Fibroblast of lung (primary cell): ENCODE data around the gene RAD18. TPM values are rescaled to one million over a fixed set of nuclear protein-coding genes. Genes with fewer than 3 reads are reported as not detected.

Experiments used
- DNase-seq, 2 donors: peaks; one replicate each; pipeline versions ENCODE4 v3.0.0 to v3.0.0-alpha.2; 2010; ENCODE audit warnings: low read depth in 2 of 2
- H2AFZ ChIP-seq: 2 replicates; pipeline ENCODE4 v1.5.1; 2012; ENCODE audit warnings: low read length, control low read depth, inconsistent platforms
- H3K27ac ChIP-seq: 2 replicates; pipeline ENCODE4 v1.5.1; 2011; ENCODE audit warnings: low read length, control low read depth; ENCODE audit not compliant: insufficient read depth
- H3K27me3 ChIP-seq: 2 replicates; pipeline ENCODE4 v1.5.1; 2011; ENCODE audit warnings: mild to moderate bottlenecking, low read length; ENCODE audit not compliant: control insufficient read depth, insufficient read depth
- H3K36me3 ChIP-seq: 2 replicates; pipeline ENCODE4 v1.5.1; 2011; ENCODE audit warnings: low read length; ENCODE audit not compliant: control insufficient read depth, insufficient read depth
- H3K4me1 ChIP-seq: 2 replicates; pipeline ENCODE4 v1.5.1; 2011; ENCODE audit warnings: low read length; ENCODE audit not compliant: control insufficient read depth, insufficient read depth; ENCODE audit errors: extremely low read depth
- H3K4me2 ChIP-seq: 2 replicates; pipeline ENCODE4 v1.5.1; 2011; ENCODE audit warnings: low read length, control low read depth; ENCODE audit not compliant: insufficient read depth; ENCODE audit errors: extremely low read depth
- H3K4me3 ChIP-seq, 4 experiments: fragments of 200-600 bp in 1 of 4; sonication (generic) in 1 of 4; replicated peaks in 1 of 4; 2 replicates each; pipeline ENCODE4 v1.5.1; 2011 to 2016; ENCODE audit warnings: low read length in 4 of 4, low read depth in 3 of 4, mild to moderate bottlenecking in 3 of 4, control low read depth in 2 of 4, inconsistent platforms in 1 of 4, mixed read lengths in 1 of 4; ENCODE audit not compliant: insufficient read depth in 1 of 4; ENCODE audit errors: control extremely low read depth in 1 of 4
- H3K79me2 ChIP-seq: 2 replicates; pipeline ENCODE4 v1.5.1; 2012; ENCODE audit warnings: mild to moderate bottlenecking, low read length, inconsistent platforms; ENCODE audit not compliant: control insufficient read depth, insufficient read depth
- H3K9ac ChIP-seq: 2 replicates; pipeline ENCODE4 v1.5.1; 2011; ENCODE audit warnings: mild to moderate bottlenecking, low read length, control low read depth; ENCODE audit not compliant: insufficient read depth
- H3K9me3 ChIP-seq: 2 replicates; pipeline ENCODE4 v1.5.1; 2012; ENCODE audit warnings: low read depth, low read length; ENCODE audit not compliant: control insufficient read depth, insufficient read depth
- H4K20me1 ChIP-seq: 2 replicates; pipeline ENCODE4 v1.5.1; 2011; ENCODE audit warnings: low read length; ENCODE audit not compliant: control insufficient read depth, insufficient read depth; ENCODE audit errors: extremely low read depth
- EZH2 ChIP-seq: IDR thresholded peaks from 2 replicates; pipeline ENCODE4 v1.5.1; 2012; ENCODE audit warnings: low read length, control low read depth, mild to moderate bottlenecking; ENCODE audit errors: missing control alignments
- polyA plus RNA-seq, 2 donors: library from polyadenylated mRNA; depleted of rRNA in 1 of 2; stranded (reverse) in 1 of 2; unstranded in 1 of 2; fragments of >200 nt; gene quantifications; 2 replicates each; pipeline ENCODE4 v1.2.1, GENCODE V29; 2011 to 2012; ENCODE audit warnings: missing spikeins in 1 of 2
- total RNA-seq: library from RNA; depleted of rRNA; stranded (reverse); fragments of >200 nt; gene quantifications from 2 replicates; pipeline ENCODE4 v1.2.1, GENCODE V29; 2014
- TF ChIP-seq, protein P1 (sequence below), 2 donors: IDR thresholded peaks in 1 of 2; conservative IDR thresholded peaks in 1 of 2; 1 replicate in 1 of 2; 2 replicates in 1 of 2; pipeline ENCODE4 v1.5.1; 2011 to 2012; ENCODE audit warnings: low read length in 2 of 2, control low read depth in 1 of 2, inconsistent platforms in 1 of 2, low read depth in 1 of 2, mild to moderate bottlenecking in 1 of 2

RAD18 gene
- total and polyA plus RNA-seq, 2 donors (not counting 1 experiment from before 2014, with no cell fraction given): 6.1 to 9.9 TPM

DNA sequence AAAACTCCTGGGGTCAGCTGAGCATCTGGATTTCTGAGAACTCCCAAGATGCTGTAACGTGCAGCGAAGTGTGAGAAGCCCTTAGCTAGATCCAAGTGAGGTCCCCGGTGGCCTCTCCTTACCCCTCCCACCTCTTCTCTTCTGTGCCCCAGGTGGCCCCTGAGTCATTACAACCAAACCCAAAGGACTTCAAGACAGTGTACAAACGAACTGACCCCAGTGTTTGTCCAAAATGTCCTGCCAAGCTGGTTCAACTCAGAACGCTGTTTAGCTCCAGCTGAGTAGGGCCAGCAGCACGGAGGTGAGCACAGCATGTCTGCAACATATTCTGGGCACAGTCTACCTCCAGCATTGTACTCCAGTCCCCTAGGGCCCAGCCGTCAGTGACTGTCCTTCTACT is 119.9 kb downstream of the RAD18 start:
- no peak for DNase-seq
- Histone ChIP-seq H3K4me3 (no peak overlapping the region), H4K20me1 (no peaks in the 10 kb centered on the region), H3K27ac (no peak overlapping the region), H3K9ac (no peak overlapping the region), H3K9me3 (no peaks in the 10 kb centered on the region), H3K36me3 (no peaks in the 10 kb centered on the region), H3K4me1 (peaks cover 9% of the 10 kb centered on the region), H3K27me3 (no peaks in the 10 kb centered on the region), H2AFZ (no peak overlapping the region), H3K79me2 (no peaks in the 10 kb centered on the region), H3K4me2 (no peak overlapping the region)
- TF ChIP-seq EZH2: no peak
- TF ChIP-seq, protein P1, sequence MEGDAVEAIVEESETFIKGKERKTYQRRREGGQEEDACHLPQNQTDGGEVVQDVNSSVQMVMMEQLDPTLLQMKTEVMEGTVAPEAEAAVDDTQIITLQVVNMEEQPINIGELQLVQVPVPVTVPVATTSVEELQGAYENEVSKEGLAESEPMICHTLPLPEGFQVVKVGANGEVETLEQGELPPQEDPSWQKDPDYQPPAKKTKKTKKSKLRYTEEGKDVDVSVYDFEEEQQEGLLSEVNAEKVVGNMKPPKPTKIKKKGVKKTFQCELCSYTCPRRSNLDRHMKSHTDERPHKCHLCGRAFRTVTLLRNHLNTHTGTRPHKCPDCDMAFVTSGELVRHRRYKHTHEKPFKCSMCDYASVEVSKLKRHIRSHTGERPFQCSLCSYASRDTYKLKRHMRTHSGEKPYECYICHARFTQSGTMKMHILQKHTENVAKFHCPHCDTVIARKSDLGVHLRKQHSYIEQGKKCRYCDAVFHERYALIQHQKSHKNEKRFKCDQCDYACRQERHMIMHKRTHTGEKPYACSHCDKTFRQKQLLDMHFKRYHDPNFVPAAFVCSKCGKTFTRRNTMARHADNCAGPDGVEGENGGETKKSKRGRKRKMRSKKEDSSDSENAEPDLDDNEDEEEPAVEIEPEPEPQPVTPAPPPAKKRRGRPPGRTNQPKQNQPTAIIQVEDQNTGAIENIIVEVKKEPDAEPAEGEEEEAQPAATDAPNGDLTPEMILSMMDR (conservative IDR thresholded peaks at IDR 0.05 in 1 of 2, IDR thresholded peaks at IDR 0.05 in 1 of 2; ENCODE audit: low read depth in 1 of 2, low read length in 2 of 2): no peak

- Histone ChIP-seq H3K79me2 (no peaks in the 10 kb centered on the region), H3K9ac (no peak overlapping the region), H3K4me3 (no peak overlapping the region), H3K36me3 (no peaks in the 10 kb centered on the region), H3K9me3 (no peaks in the 10 kb centered on the region), H3K4me1 (peaks cover 11% of the 10 kb centered on the region), H3K4me2 (no peak overlapping the region), H2AFZ (no peak overlapping the region), H3K27me3 (no peaks in the 10 kb centered on the region), H4K20me1 (no peaks in the 10 kb centered on the region), H3K27ac (no peak overlapping the region)
- no peak for DNase-seq
- no peak for TF ChIP-seq EZH2
- TF ChIP-seq, protein P1 (conservative IDR thresholded peaks at IDR 0.05 in 1 of 2, IDR thresholded peaks at IDR 0.05 in 1 of 2; ENCODE audit: low read depth in 1 of 2, low read length in 2 of 2): no peak
These were observed 121.0 kb downstream of the RAD18 start for GRCh38 chr3:8842293-8842692.

DNA sequence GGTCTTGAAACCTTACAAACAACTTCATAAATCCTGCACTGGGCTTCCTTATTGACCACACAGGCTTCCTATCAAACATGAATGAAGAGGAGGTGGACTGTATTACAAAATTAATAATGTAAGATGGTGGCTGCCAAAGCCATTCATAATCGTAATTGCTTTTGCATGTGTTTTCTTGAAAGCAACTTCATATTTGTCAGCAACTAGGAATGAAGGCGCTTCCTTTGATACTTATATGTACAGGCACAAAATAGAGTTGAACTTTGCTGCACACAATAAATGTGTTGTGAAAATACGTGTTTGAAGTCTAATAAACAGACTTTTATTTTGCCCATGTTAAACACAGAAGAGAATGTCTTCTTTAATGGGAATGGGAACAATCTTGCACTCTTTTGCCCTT is 121.8 kb downstream of the RAD18 start:
- Histone ChIP-seq H3K27ac (no peak overlapping the region), H3K4me1 (peaks cover 16% of the 10 kb centered on the region), H3K9ac (no peak overlapping the region), H2AFZ (no peak overlapping the region), H3K36me3 (no peaks in the 10 kb centered on the region), H4K20me1 (no peaks in the 10 kb centered on the region), H3K79me2 (no peaks in the 10 kb centered on the region), H3K9me3 (no peaks in the 10 kb centered on the region), H3K4me3 (no peak overlapping the region), H3K4me2 (no peak overlapping the region), H3K27me3 (no peaks in the 10 kb centered on the region)
- DNase-seq: no peak
- no peak for TF ChIP-seq EZH2
- TF ChIP-seq, protein P1 (conservative IDR thresholded peaks at IDR 0.05 in 1 of 2, IDR thresholded peaks at IDR 0.05 in 1 of 2; ENCODE audit: low read depth in 1 of 2, low read length in 2 of 2): no peak
